Stimulated activated naive CD8-positive, alpha-beta T cell treated with anti-CD3 and anti-CD28 coated beads, Interleukin-15, amount 100 ng/mL, for 72 hours (primary cell): ENCODE results near the gene DNAJC24.
A peak's percentile ranks its signal among the peaks of the same experiment; 100 is the strongest.
"Not testable (repeated sequence)": the region's sequence is repeated elsewhere in the genome, so short reads cannot be mapped to it uniquely, and the experiment has no call there.

ENCODE experiments used
- ATAC-seq: fragments of 150-1000 bp; cut with Tn5 transposase; 2 replicates; pipeline ENCODE4 v1.10.0; 2021; ENCODE audit warnings: mild to moderate bottlenecking, moderate library complexity
- DNase-seq, 2 donors: peaks; one replicate each; pipeline ENCODE4 v3.0.0; 2021 to 2022
- H3K27ac Mint-ChIP-seq, 2 donors: one replicate each; pipeline ENCODE4 v1.8.0; 2022; ENCODE audit warnings: mild to moderate bottlenecking in 2 of 2, mixed read lengths in 2 of 2, moderate library complexity in 2 of 2
- H3K27me3 Mint-ChIP-seq: one replicate; pipeline ENCODE4 v1.8.0; 2022; ENCODE audit warnings: mixed read lengths
- H3K4me1 Mint-ChIP-seq: one replicate; pipeline ENCODE4 v1.8.0; 2022; ENCODE audit warnings: mild to moderate bottlenecking, mixed read lengths
- H3K4me3 Mint-ChIP-seq, 2 donors: one replicate each; pipeline ENCODE4 v1.8.0; 2022; ENCODE audit warnings: mild to moderate bottlenecking in 2 of 2, mixed read lengths in 2 of 2, moderate library complexity in 1 of 2
- H3K9me3 Mint-ChIP-seq, 2 donors: one replicate each; pipeline ENCODE4 v1.8.0; 2022; ENCODE audit warnings: mixed read lengths in 2 of 2

The DNAJC24 gene, protein sequence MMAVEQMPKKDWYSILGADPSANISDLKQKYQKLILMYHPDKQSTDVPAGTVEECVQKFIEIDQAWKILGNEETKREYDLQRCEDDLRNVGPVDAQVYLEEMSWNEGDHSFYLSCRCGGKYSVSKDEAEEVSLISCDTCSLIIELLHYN

DNA sequence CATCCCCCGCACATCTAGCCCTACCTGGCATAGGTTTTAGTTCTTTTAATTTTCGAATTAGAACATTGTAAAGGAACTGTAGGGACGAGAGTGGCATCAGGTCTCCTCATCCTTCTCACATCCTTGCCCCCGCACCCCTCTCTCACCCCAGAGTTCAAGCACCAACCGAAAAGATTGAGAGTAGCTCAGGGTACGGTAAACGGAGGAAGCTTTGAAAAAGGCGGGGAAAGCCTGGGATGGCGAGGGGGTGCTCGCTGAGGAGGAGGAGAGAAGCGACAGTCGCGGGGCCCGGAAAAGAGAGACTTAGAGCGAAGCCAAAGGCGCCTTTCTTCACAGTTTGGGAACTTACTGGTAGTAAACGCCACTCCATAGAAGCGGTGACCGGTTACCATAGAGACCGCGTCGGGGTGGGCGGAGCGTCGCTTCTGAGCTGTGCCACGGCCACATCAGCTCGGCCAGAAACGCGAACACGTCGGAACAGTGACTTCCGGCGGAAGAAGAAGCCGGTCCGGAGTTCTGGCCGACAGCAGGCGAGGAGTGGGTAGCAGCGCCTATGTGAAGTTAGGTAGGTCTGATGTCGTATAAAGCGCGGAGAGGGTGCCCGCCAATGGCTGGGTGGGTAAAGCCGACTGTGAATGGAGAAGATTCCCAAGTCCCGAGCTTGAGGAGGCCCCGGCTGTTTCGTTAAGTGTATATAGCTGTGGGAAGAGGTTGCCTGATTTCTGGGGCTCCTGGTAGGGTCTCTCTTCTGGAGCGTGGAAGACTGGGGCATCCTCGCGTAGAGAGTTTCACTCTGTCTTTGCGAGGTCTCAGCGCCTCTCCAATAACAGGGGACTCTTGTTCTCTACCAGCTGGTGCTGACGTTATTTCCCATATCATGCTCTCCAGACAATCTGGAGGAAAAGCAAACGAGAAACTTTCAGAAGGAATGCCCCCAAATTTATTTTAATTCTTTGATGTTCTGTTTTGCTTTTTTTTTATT, at the start of gene DNAJC24, which contains the start of gene DCDC1:
DNAJC24 (plus strand) TSS at position 513 of the 982 bp plus-strand sequence. CDS start 889 bp downstream, outside the sequence.
DCDC1 (minus strand) TSS at position 392 of the 982 bp plus-strand sequence. CDS start 41,459 bp downstream, outside the sequence.
- no peaks in the 10 kb centered on the region for H3K27me3 Mint-ChIP-seq
- H3K4me3 Mint-ChIP-seq: peak within 1 kb of the TSS; percentile 89 to 95
- peak; percentile 86 to 92 for DNase-seq
- H3K27ac Mint-ChIP-seq: peak within 1 kb of the TSS; percentile 96
- ATAC-seq: peak; percentile 99
- H3K9me3 Mint-ChIP-seq: no peaks in the 10 kb centered on the region
- peaks cover 30% of the 10 kb centered on the region for H3K4me1 Mint-ChIP-seq

DNA sequence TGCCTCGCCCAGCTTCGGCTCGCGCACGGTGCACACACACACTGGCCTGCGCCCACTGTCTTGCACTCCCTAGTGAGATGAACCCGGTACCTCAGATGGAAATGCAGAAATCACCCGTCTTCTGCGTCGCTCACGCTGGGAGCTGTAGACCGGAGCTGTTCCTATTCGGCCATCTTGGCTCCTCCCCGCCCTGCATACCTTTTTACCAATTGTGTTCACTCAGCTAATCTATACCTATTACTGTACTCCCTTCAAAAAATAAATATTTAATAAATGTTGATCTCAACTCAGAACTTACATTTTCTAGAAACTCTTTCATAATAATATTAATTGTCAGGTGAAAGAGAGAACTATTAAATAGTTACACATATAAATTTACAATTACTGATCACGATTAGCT, 48.2 kb upstream of the DNAJC24 start:
- DNase-seq, H3K4me3 Mint-ChIP-seq, H3K27ac Mint-ChIP-seq, ATAC-seq, H3K4me1 Mint-ChIP-seq, H3K27me3 Mint-ChIP-seq, H3K9me3 Mint-ChIP-seq: not testable (repeated sequence)

DNA sequence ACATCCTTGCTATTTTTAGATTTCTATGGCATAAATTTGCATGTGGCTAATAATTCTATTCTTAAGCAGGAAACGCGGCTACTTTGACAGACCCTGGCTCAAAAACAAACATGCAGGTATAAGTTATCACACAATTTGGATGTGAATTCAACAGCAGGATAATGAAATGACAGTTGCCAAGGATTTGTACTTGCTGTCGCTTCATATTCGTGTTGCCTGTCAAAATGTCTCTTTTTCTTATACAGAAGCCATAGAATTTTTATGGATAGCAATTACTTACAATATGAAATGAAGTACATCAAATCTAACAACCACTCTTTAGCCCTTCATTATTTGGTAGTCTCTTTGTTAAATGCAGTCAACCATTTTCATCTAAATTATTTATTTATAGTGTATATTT, 46.5 kb upstream of the DNAJC24 start:
- Mint-ChIP-seq H3K4me1 (peaks cover 6% of the 10 kb centered on the region), H3K9me3 (no peaks in the 10 kb centered on the region), H3K4me3 (no peak overlapping the region), H3K27me3 (no peaks in the 10 kb centered on the region), H3K27ac (no peak overlapping the region)
- DNase-seq (no peak), ATAC-seq (no peak)

DNA sequence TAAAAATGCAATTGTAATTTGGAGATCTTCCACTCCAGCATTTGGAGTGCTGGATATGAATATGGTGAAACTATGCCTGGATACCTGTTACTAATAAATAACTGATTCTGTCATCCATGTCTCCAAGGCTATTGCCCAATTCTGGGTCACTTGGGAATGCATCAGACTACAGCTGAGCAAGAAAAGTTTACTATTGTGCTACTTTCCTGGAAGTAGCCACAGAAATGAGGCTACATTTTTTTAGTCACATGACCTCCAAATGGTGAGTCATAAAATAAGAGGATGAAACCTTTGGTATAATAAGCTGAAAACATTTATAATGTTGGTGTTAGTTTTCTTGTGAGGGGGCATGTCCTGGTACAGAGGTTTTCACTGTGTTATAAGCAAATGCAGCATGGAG, 44.5 kb upstream of the DNAJC24 start:
- Mint-ChIP-seq H3K9me3 (no peaks in the 10 kb centered on the region), H3K27me3 (no peaks in the 10 kb centered on the region), H3K4me1 (peaks cover 6% of the 10 kb centered on the region), H3K27ac (no peak overlapping the region), H3K4me3 (no peak overlapping the region)
- DNase-seq (no peak), ATAC-seq (no peak)

DNA sequence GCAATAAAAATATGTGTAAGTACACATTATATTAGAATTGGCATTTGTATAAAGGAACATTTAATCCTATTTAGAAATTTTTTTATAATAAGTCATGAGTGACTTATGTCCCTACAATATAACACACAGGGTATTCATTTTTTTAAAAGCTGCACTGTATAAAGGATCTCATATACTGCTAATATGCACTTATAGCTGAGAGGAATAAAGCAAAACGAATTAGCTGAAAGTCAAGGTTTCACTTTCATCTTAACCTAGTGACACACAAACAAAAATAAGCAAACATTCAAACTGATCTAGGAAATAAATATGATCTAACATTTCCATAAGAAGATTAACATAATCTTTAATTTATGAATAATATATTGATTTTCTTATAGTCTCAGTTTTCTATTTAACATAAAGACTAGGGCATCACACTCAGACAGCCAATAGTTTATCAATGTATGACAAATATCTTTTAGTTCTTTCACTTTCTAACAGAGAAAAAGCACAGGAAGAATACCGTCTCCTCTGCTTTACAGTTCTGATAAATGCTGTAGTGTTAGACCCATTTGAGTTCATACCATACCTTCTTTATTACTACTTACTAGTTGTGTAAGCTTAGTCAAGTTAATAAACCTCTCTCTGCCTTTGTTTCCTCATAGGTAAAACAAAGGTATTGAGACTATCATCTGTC, 43.1 kb upstream of the DNAJC24 start:
- ATAC-seq (no peak), DNase-seq (no peak)
- peaks cover 6% of the 10 kb centered on the region for H3K4me1 Mint-ChIP-seq

GRCh38 chr11:31327417-31327816, 42.2 kb upstream of the DNAJC24 start:
- Mint-ChIP-seq H3K4me1 (peaks cover 6% of the 10 kb centered on the region), H3K9me3 (peaks cover 0 to 9% of the 10 kb centered on the region in 2 donors), H3K4me3 (no peak overlapping the region), H3K27me3 (peaks cover 9% of the 10 kb centered on the region), H3K27ac (no peak overlapping the region)
- DNase-seq (no peak), ATAC-seq (no peak)

More for the DNA sequence above, 43.1 kb upstream of the DNAJC24 start:
- no peak overlapping the region for H3K27ac Mint-ChIP-seq
- H3K9me3 Mint-ChIP-seq: peaks cover 0 to 9% of the 10 kb centered on the region in 2 donors
- H3K27me3 Mint-ChIP-seq: peaks cover 1% of the 10 kb centered on the region
- no peak overlapping the region for H3K4me3 Mint-ChIP-seq

- H3K4me3 Mint-ChIP-seq: no peak overlapping the region
- DNase-seq: no peak
- H3K27ac Mint-ChIP-seq: no peak overlapping the region
- H3K27me3 Mint-ChIP-seq: peaks cover 12% of the 10 kb centered on the region
- H3K9me3 Mint-ChIP-seq: peaks cover 0 to 9% of the 10 kb centered on the region in 2 donors
- ATAC-seq: no peak
- H3K4me1 Mint-ChIP-seq: peaks cover 6% of the 10 kb centered on the region
Measured at GRCh38 chr11:31328697-31329096, 41.0 kb upstream of the DNAJC24 start.

DNA sequence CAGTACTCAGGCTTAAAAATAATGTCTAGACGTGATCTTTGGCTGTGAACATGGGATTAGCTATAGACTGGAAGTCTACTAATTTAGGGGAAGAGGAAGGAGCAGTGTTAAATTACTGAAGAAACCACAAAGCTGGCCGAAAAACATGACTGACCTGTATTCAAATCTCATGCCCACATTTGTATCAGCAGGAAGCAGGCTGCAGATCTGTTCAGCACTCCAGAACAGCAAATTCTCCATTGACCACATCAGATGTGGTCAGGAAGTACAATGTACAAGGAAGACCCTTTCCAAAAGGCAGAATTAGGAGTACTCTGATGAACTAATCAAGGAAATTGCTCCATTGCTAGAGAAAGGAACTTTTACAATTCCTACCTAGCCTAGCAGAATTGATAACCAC, 31.9 kb upstream of the DNAJC24 start:
- Mint-ChIP-seq H3K27ac (no peak overlapping the region), H3K27me3 (peaks cover 7% of the 10 kb centered on the region), H3K4me3 (no peak overlapping the region), H3K4me1 (no peaks in the 10 kb centered on the region), H3K9me3 (no peaks in the 10 kb centered on the region)
- DNase-seq (no peak), ATAC-seq (no peak)

GRCh38 chr11:31340903-31341572, 28.6 kb upstream of the DNAJC24 start:
- DNase-seq (peak in 1 of 2 donors; percentile 11), ATAC-seq (no peak)
- Mint-ChIP-seq H3K4me3 (no peak overlapping the region), H3K27ac (no peak overlapping the region), H3K9me3 (no peaks in the 10 kb centered on the region), H3K27me3 (peaks cover 7% of the 10 kb centered on the region), H3K4me1 (no peaks in the 10 kb centered on the region)

- H3K4me1 Mint-ChIP-seq: no peaks in the 10 kb centered on the region
- DNase-seq: no peak
- no peaks in the 10 kb centered on the region for H3K9me3 Mint-ChIP-seq
- no peaks in the 10 kb centered on the region for H3K27me3 Mint-ChIP-seq
- no peak overlapping the region for H3K4me3 Mint-ChIP-seq
- H3K27ac Mint-ChIP-seq: no peak overlapping the region
- ATAC-seq: no peak
Measured at GRCh38 chr11:31351168-31351567, 18.5 kb upstream of the DNAJC24 start.

GRCh38 chr11:31355131-31355530, 14.5 kb upstream of the DNAJC24 start:
- Mint-ChIP-seq H3K4me3 (no peak overlapping the region), H3K27me3 (no peaks in the 10 kb centered on the region), H3K4me1 (no peaks in the 10 kb centered on the region), H3K9me3 (no peaks in the 10 kb centered on the region), H3K27ac (no peak overlapping the region)
- DNase-seq (no peak), ATAC-seq (no peak)

DNA sequence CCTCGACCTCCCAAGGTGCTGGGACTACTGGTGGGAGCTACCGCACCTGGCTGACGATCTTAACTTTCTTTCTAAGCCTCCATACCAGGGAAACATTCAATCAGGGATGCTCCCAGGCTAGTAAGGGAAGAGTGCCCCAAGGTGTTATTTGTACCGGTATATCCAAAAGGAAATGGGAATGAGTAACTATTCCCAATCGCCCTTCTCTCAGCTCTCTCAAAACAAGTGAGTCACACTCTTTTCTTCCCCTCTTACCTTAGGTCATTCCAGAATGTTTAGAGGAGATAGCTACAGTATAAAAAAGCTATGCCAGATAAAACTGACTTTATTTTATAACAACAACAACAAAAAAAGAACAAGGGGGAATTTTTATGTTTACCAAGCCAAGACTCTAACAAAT, 13.8 kb upstream of the DNAJC24 start:
- no peaks in the 10 kb centered on the region for H3K27me3 Mint-ChIP-seq
- DNase-seq (no peak), ATAC-seq (no peak)
- H3K9me3 Mint-ChIP-seq: no peaks in the 10 kb centered on the region
- H3K4me1 Mint-ChIP-seq: no peaks in the 10 kb centered on the region
- no peak overlapping the region for H3K27ac Mint-ChIP-seq
- H3K4me3 Mint-ChIP-seq: no peak overlapping the region

GRCh38 chr11:31361743-31362142, 7.9 kb upstream of the DNAJC24 start:
- H3K9me3 Mint-ChIP-seq: no peaks in the 10 kb centered on the region
- H3K4me1 Mint-ChIP-seq: peaks cover 18% of the 10 kb centered on the region
- H3K27ac Mint-ChIP-seq: no peak overlapping the region
- no peaks in the 10 kb centered on the region for H3K27me3 Mint-ChIP-seq
- DNase-seq (no peak), ATAC-seq (no peak)
- H3K4me3 Mint-ChIP-seq: no peak overlapping the region

DNA sequence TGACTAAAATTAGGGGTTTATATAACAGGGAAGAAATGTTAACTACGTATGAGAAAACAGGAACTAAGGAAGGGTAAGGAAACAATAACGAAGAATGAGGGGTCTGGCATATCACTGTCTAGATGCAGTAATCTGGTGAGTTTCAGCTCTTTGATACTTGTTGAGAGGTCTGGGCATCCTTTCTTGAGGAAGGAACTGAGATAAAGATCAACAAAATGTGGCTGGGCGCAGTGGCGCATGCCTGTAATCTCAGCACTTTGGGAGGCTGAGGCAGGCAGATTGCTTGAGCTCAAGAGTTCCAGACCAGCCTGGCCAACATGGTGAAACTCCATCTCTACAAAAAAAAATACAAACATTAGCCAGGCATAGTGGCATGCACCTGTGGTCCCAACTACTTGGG, 2.9 kb upstream of the DNAJC24 start:
- Mint-ChIP-seq H3K27ac (no peak overlapping the region), H3K27me3 (no peaks in the 10 kb centered on the region), H3K9me3 (no peaks in the 10 kb centered on the region), H3K4me1 (peaks cover 37% of the 10 kb centered on the region), H3K4me3 (peak overlapping the region; percentile 2 to 57)
- DNase-seq (no peak), ATAC-seq (no peak)

DNA sequence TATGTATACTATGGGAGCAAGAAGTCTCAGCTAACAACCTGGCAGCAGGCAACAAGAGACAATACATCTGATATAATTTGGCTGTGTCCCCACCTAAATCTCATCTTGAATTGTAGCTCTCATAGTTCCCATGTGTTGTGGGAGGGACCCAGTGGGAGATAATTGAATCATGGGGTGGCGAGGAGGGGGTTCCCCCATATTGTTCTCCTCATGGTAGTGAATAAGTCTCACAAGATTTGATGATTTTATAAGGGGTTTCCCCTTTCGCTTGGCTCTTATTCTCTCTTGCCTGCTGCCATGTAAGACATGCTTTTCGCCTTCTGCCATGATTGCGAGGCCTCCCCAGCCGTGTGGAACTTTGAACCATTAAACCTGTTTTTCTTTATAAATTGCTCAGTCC, 6.2 kb downstream of the DNAJC24 start:
- Mint-ChIP-seq H3K27me3 (no peaks in the 10 kb centered on the region), H3K9me3 (no peaks in the 10 kb centered on the region), H3K4me3 (peak overlapping the region in 1 of 2 donors; percentile 13), H3K27ac (no peak overlapping the region), H3K4me1 (peaks cover 16% of the 10 kb centered on the region)
- DNase-seq (no peak), ATAC-seq (no peak)
